Type B pancreatic cell (in vitro differentiated cells): ENCODE results near the gene SMAD6. TPM values are rescaled to one million over a fixed set of nuclear protein-coding genes. Genes with fewer than 3 reads are reported as not detected.

Source experiments
- DNase-seq: peaks from one replicate; pipeline ENCODE4 v3.0.0; 2021; ENCODE audit warnings: mixed read lengths; ENCODE audit not compliant: unreplicated experiment; ENCODE audit errors: extremely low spot score
- H3K27ac Mint-ChIP-seq: 2 replicates; pipeline ENCODE4 v1.8.0; 2021; ENCODE audit warnings: mild to moderate bottlenecking, mixed read lengths
- H3K27me3 Mint-ChIP-seq: 2 replicates; pipeline ENCODE4 v1.8.0; 2021; ENCODE audit warnings: mixed read lengths
- H3K36me3 Mint-ChIP-seq: 2 replicates; pipeline ENCODE4 v1.8.0; 2021; ENCODE audit warnings: mixed read lengths
- H3K4me1 Mint-ChIP-seq: one replicate; pipeline ENCODE4 v1.8.0; 2021; ENCODE audit warnings: mixed read lengths; ENCODE audit not compliant: unreplicated experiment
- H3K4me3 Mint-ChIP-seq: 2 replicates; pipeline ENCODE4 v1.8.0; 2021; ENCODE audit warnings: mild to moderate bottlenecking, mixed read lengths
- H3K9me3 Mint-ChIP-seq: 2 replicates; pipeline ENCODE4 v1.8.0; 2021; ENCODE audit warnings: mixed read lengths
- CTCF ChIP-seq: fragments of 200-600 bp; sonication (generic); conservative IDR thresholded peaks from 2 replicates; pipeline ENCODE4 v1.5.0; 2021; ENCODE audit warnings: antibody characterized with exemption, mild to moderate bottlenecking
- total RNA-seq: library from RNA; stranded (reverse); gene quantifications from 2 replicates; pipeline ENCODE4 v1.2.1, GENCODE V29; 2021; ENCODE audit warnings: low replicate concordance

SMAD6 gene
- total RNA-seq, 1 donor from 2014 or later: 31.7 TPM

GRCh38 chr15:66831289-66831688 lies 129.3 kb downstream of the SMAD6 start:
- DNase-seq: no peak
- no peak overlapping the region for H3K27ac Mint-ChIP-seq
- TF ChIP-seq CTCF: no peak
- no peaks in the 10 kb centered on the region for H3K36me3 Mint-ChIP-seq
- H3K4me1 Mint-ChIP-seq: peaks cover 15% of the 10 kb centered on the region
- H3K4me3 Mint-ChIP-seq: no peak overlapping the region
- H3K27me3 Mint-ChIP-seq: no peaks in the 10 kb centered on the region
- H3K9me3 Mint-ChIP-seq: no peaks in the 10 kb centered on the region

GRCh38 chr15:66831801-66832390 lies 129.9 kb downstream of the SMAD6 start:
- Mint-ChIP-seq H3K27me3 (no peaks in the 10 kb centered on the region), H3K9me3 (no peaks in the 10 kb centered on the region), H3K4me3 (no peak overlapping the region), H3K4me1 (peaks cover 15% of the 10 kb centered on the region), H3K36me3 (no peaks in the 10 kb centered on the region), H3K27ac (no peak overlapping the region)
- TF ChIP-seq CTCF: no peak
- no peak for DNase-seq

Other genes with a start within 250 kb of the SMAD6 start
- 25.3 and 27.8 TPM in 2 replicates for gene SNAPC5, start 204.5 kb upstream of the SMAD6 start, total RNA-seq
- 2,930 and 3,234 TPM in 2 replicates for gene RPL4, start 197.4 kb upstream of the SMAD6 start, total RNA-seq
- 15.0 and 23.2 TPM in 2 replicates for gene ZWILCH, start 196.9 kb upstream of the SMAD6 start, total RNA-seq
- 1.4 TPM in 1 of 2 replicates, not detected in the other for gene LCTL, start 136.2 kb upstream of the SMAD6 start, total RNA-seq